Uterus (tissue), 2 donors: ENCODE results near the gene NRDC.

Experiments used
- CTCF ChIP-seq, 4 experiments: fragments of 200-600 bp in 2 of 4; fragments of 450-650 bp in 2 of 4; sonication (generic) in 2 of 4; IDR thresholded peaks; one replicate each; pipeline ENCODE4 v1.5.1; 2016 to 2019; ENCODE audit warnings: antibody characterized with exemption in 4 of 4, mild to moderate bottlenecking in 2 of 4, moderate library complexity in 1 of 4
- POLR2A ChIP-seq, 2 donors: fragments of 450-650 bp; IDR thresholded peaks; one replicate each; pipeline ENCODE4 v1.6.1; 2016; ENCODE audit warnings: antibody characterized with exemption in 2 of 2, mild to moderate bottlenecking in 1 of 2, moderate library complexity in 1 of 2

GRCh38 chr1:51901151-51901550 lies 22.6 kb upstream of the NRDC start:
- TF ChIP-seq CTCF (IDR thresholded peaks at IDR 0.05) (no peak), POLR2A (IDR thresholded peaks at IDR 0.05) (no peak)
